ENCODE results near the gene CD8A.
"Not testable (repeated sequence)": the region's sequence is repeated elsewhere in the genome, so short reads cannot be mapped to it uniquely, and the experiment has no call there.

Gene CD8A

GRCh38 chr2:86746939-86747338 lies 43.8 kb downstream of the CD8A start:
- TF ChIP-seq POLR2AphosphoS5 (IDR thresholded peaks at IDR 0.05; ENCODE audit: low read depth, low read length): no peak
- FAIRE-seq (no peak), DNase-seq (ENCODE audit: insufficient read length) (no peak)

DNA sequence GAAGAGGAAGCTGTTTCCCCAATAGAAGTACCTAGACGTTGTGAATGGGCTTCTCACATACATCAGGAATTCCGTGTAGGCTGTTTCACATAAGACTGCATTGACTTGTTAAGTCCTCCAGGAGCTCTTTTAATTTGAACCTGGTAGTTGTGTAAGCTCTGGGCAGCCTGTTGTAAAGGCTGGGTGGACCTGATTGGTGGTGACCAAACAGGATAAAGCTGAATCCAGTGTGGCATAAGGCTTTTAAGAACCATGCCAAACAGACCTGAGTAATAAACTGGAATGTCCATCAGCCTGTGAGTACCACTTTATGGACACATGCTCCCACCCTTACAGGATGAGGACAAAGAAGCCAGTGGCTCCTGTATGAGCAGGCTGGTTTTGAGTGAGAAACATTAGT lies 46.6 kb downstream of the CD8A start:
- TF ChIP-seq TAF1 (IDR thresholded peaks at IDR 0.05; ENCODE audit: borderline replicate concordance, low read depth, low read length) (no peak), POLR2AphosphoS5 (IDR thresholded peaks at IDR 0.05; ENCODE audit: low read depth, low read length) (no peak), POLR2A (IDR thresholded peaks at IDR 0.05; ENCODE audit: low read depth, low read length) (no peak)
- FAIRE-seq (no peak), DNase-seq (ENCODE audit: insufficient read length) (no peak)

- not testable (repeated sequence) for FAIRE-seq
Observed at GRCh38 chr2:86741889-86742498, 48.7 kb downstream of the CD8A start.

DNA sequence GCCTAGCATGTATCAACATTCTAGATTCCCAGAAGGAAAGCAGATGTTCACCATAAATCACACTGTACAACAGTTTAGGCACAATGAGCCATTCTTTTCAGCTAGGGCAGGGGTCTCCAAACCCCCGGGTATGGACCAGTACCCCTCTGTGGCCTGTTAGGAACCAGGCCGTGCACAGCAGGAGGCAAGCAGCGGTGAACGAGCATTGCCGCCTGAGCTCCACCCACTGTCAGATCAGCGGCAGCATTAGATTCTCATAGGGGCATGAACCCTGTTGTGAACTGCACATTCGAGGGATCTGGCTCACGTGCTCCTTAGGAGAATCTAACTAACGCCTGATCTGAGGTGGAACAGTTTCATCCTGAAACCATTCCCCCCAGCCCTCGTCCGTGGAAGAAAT lies 50.8 kb downstream of the CD8A start:
- not testable (repeated sequence) for DNase-seq (ENCODE audit: insufficient read length); FAIRE-seq

More at GRCh38 chr2:86741889-86742498, 48.7 kb downstream of the CD8A start:
- not testable (repeated sequence) for DNase-seq (ENCODE audit: insufficient read length)

DNA sequence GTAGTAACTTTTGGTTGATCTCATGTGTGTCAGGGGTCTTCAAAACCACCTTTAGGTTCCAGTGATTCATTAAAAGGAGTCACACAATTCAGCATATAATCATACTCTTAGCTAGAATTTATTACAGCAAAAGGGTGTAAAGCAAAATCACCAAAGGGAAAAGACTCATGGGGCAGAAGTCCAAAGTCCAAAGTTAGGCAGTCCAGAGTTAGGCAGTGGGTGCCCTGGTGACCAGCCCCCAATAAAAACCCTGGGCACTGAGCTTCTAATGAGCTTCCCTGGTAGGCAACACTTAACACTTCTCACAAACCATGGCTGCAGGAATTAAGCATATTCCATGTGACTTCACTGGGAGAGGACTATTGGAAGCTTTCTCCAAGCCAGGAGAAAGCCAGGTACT lies 51.2 kb downstream of the CD8A start:
- peak; percentile 9 for FAIRE-seq

GRCh38 chr2:86734896-86735295 lies 55.8 kb downstream of the CD8A start:
- FAIRE-seq; DNase-seq (ENCODE audit: insufficient read length): not testable (repeated sequence)

More for the DNA sequence above, 51.2 kb downstream of the CD8A start:
- not testable (repeated sequence) for DNase-seq (ENCODE audit: insufficient read length)

Measured in GM12892 (cell line).